ENCODE results near the gene MRPL10. TPM values are rescaled to one million over a fixed set of nuclear protein-coding genes. Genes with fewer than 3 reads are reported as not detected.

The MRPL10 gene
- total RNA-seq, 6 experiments from 2014 or later: 14.4 to 26.1 (median 16.3) TPM

DNA sequence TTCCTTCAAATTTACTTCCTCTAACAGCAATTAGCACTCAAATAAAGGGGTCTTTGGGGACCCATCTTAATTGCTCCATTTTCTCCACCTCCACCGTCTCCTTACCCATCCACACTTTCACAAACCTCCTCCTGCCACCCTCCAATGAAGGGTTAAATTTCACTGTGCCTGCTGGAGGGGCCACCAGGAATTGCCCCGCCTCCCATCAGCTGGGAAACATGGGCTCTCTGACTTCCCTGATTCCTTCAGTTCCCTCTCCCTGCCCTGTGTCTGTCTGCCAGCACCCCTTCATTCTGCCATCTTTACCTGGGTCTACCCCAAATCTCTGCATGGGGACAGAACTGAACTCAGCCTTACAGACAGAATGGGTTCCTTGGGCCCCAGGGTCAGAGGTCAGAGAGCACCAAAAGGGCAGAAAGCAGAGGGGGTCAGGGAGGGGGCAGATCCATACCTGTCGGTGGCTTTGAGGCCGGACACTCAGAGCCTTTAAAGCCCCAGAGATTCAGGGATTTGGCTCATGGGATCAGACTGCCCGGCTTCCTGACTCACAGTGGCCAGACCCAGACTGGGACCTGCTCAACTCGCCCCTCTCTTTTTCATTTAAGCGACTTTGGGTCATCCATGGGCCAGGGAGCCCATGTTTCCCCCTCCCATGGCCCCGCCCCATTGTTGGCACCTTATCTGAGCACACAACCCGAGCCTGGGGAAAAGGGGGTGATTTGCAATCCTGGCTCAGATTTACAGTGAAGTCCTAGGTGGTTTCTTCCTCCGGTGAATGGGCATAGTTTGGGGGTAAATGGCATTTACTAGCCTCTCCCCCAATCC is 47.1 kb upstream of the MRPL10 start:
- intact Hi-C loops (cut with DNase I): no loop called here
- H3K9me3 ChIP-seq: no peaks in the 10 kb centered on the region
- H3K27ac ChIP-seq: no peak overlapping the region
- WGBS (ENCODE audit: insufficient coverage, low coverage, low lambda C conversion rate, missing lambda C conversion rate): 87% methylated on average over 5 of the region's 10 CpGs
- DNase-seq (peak in 1 of 3 donors; percentile 14), ATAC-seq (no peak)
- TF ChIP-seq POLR2A (IDR thresholded peaks at IDR 0.05) (no peak), CTCF (IDR thresholded peaks at IDR 0.05) (no peak)
- H3K4me3 ChIP-seq: no peak overlapping the region
- peaks cover 0 to 8% (median 4%) of the 10 kb centered on the region in 4 donors for H3K4me1 ChIP-seq
- no peaks in the 10 kb centered on the region for H3K27me3 ChIP-seq
- no peaks in the 10 kb centered on the region for H3K36me3 ChIP-seq

DNA sequence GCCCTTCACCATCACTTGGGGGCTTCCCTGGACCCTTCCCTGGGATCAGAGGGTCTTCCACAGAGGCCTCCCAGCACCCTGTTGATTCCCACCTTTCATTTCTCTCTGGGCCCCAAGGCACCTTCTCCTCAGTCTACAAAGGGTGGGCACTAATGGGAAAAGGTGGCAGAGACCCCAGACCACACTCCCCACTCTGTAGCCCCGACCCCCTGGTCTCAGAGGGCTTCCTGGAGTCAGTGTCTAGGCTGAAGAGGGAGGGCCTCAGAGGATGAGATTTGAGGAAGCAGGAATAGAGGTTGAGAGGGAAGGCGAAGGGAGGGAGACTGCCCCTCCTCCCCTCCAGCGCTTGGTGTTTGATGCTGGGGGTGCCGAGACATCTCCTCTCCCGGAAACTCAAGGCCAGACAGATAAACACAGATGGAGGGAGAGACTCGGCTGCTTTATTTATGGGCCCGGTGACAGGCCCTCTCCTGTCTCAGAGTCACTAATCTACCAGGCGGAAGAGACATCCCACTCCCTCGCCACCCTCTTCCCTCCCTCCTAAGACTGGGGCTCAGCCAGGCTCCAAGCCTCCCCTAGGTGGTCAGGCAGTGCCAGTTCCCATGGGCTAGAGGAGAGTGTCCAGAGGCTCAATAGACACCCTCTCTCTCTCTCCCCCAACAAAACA is 46.2 kb upstream of the MRPL10 start:
- intact Hi-C loops (cut with DNase I): no loop called here
- Histone ChIP-seq H3K4me3 (no peak overlapping the region), H3K27me3 (no peaks in the 10 kb centered on the region), H3K4me1 (peaks cover 0 to 8% (median 4%) of the 10 kb centered on the region in 4 donors), H3K27ac (no peak overlapping the region), H3K9me3 (no peaks in the 10 kb centered on the region), H3K36me3 (no peaks in the 10 kb centered on the region)
- TF ChIP-seq POLR2A (IDR thresholded peaks at IDR 0.05) (no peak), CTCF (IDR thresholded peaks at IDR 0.05) (no peak)
- WGBS (ENCODE audit: insufficient coverage, low coverage, low lambda C conversion rate, missing lambda C conversion rate): 70% methylated on average over 2 of the region's 9 CpGs
- DNase-seq (peak in 1 of 3 donors; percentile 31), ATAC-seq (no peak)

DNA sequence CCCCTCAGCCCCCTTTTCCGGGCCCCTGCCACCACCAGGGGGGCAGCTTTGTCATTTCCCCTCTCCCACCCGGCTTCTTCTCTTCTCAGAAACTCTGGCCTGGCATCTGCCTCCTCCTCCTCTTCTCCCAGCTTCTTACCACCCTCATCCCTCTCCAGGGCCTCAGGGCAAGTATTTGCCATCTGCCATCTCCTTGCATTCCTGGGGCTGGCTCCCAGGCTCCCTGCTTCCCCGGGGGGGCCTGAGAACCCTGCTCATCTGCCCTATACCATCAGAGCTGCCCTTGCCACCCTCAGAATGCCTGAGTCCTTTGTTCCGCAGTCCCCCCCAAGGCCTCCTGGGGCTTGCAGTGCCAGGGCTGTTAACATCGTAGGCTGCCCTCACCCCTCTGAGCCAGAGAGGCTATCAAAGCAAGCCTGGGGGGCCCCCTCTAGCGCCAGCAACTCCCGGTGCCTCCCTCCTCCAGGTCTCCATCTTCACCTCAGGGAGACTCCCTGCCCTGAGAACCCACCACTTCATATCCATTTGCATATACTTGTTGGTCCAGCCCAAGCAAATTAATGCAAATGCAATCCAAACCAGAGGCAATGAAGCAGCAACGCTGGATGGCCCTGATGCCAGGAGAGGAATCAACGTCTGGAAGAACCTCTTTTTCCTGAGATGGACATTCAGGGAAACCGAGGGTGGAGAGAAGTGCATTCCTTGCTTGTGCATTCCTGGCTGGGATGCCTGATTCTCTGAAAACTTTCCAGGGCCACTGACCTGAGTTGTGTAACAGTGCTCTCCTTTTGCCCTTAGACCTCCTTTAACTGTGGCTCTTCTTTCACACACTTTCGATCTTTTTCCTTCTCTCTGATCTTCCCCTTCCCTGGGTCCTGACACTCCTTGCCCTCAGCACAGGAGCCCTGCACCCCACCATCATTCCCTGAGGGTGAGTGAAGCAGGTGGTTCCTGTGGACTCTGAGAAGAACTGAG is 44.0 kb upstream of the MRPL10 start:
- DNase-seq: peak in 1 of 3 donors; percentile 32
- 45% methylated on average over 9 of the region's 11 CpGs for WGBS (ENCODE audit: insufficient coverage, low coverage, low lambda C conversion rate, missing lambda C conversion rate)
- Histone ChIP-seq H3K9me3 (no peaks in the 10 kb centered on the region), H3K4me1 (peaks cover 0 to 8% (median 4%) of the 10 kb centered on the region in 4 donors), H3K4me3 (no peak overlapping the region), H3K27ac (no peak overlapping the region), H3K36me3 (no peaks in the 10 kb centered on the region), H3K27me3 (no peaks in the 10 kb centered on the region)
- intact Hi-C loops (cut with DNase I): no loop called here
- ATAC-seq: peak; percentile 73 to 87 (median 75)
- TF ChIP-seq CTCF (IDR thresholded peaks at IDR 0.05): no peak

Measured in right lobe of liver (tissue), 6 donors.